Measurements from ENCODE around the gene APOBEC3B. TPM values are rescaled to one million over a fixed set of nuclear protein-coding genes. Genes with fewer than 3 reads are reported as not detected.

The APOBEC3B gene
- 1 to 10 TPM; 7.1 to 7.2 TPM for total RNA-seq

DNA sequence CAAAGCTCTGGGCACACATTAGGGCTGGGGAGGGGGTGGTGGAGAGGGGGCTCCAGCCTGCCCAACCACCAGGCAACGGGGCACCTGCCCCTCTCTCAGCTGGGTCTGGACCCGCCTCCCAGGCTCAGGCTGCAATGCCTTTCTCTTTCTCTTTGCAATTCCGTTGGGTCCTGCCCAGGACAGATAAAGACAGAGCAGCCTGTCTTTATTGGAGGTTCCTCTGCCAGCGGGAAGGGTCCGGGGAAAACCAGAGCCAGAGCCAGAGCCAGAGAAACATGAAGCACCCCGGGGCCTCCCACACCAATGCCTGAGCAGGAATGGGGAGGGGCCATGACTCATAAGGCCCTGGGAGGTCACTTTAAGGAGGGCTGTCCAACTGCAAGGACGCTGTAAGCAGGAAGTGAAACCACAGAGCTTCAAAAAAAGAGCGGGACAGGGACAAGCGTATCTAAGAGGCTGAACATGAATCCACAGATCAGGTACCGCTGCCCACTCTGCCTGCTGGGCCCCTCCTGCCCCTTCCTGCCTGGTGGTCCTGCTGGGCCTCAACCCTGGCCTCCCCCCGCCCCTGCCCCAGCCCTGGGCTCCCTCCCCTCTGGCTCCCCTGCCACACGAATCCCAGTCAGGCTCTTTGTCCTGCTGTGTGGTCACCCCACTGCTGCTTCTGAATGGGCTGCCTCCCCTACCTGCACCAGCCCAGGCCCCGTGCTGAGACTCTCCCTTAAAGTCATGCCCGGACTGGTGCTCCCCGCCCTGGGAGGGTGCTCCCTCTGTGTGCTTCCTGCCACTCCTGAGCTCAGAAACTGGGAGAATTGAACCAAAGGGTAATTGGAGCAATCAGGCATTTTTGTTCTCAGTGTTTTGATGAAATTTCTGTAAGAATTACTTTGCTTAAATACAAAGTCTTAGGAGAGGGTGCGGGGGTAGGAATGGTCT is at the start of gene APOBEC3B:
Gene APOBEC3B, plus strand, starts transcription at position 356 of the 936 bp plus-strand sequence. Its CDS starts 107 bp downstream, at position 463.
- Mint-ChIP-seq H3K36me3 (peaks cover 4% of the 10 kb centered on the region), H3K9me3 (peaks cover 8% of the 10 kb centered on the region), H3K4me1 (peaks cover 35% of the 10 kb centered on the region), H3K4me3 (peak within 1 kb of the TSS; percentile 80), H3K27ac (peak within 1 kb of the TSS; percentile 93), H3K27me3 (peaks cover 10% of the 10 kb centered on the region)
- POLR2A ChIA-PET = interaction anchor here (0.6 to 1.3 kb wide), 4 partner anchors 21 to 338 kb away, joined by 3 read pairs; no protein-coding TSS in a partner anchor
- ATAC-seq (ENCODE audit: low read depth) = peak; percentile 76
- peak; percentile 69 for DNase-seq

DNA sequence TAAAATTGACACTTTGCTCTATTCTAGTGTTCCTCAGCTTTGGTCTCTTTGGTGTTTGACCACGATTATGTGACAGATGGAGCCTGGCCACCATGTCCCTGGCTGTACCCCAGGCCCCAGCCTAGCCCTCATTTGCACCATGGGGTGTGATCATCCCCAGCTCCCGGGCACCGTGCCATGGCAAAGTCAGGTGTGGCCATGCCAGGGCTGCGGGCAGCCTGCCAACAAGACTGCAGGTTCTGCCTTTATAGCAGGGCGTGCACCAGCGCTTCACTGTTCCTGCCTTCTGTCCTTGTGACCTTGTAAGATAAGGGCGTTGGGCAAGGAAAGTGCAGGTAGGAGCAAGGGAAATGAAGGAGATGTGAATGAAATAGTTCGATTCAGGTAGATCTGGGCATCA is 47.1 kb upstream of the APOBEC3B start:
- no peak for ATAC-seq (ENCODE audit: low read depth)
- H3K27me3 Mint-ChIP-seq = peaks cover 28% of the 10 kb centered on the region

DNA sequence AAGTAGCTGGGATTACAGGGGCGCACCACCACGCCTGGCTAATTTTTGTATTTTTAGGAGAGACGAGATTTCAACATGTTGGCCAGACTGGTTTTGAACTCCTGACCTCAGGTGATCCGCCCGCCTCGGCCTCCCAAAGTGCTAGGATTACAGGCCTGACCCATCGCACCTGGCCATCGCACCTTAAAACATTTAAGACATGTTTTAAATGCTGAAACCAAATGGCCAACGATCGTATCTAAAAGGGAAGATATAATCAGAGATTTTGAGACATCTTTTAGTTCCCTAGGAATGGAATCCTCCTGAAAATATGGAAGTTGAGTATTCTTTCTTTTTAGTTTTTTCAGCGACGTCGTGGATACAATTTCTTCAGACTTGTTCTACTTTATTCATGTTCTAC is 46.5 kb upstream of the APOBEC3B start:
- H3K4me1 Mint-ChIP-seq = no peaks in the 10 kb centered on the region
- H3K36me3 Mint-ChIP-seq = no peaks in the 10 kb centered on the region
- ATAC-seq (ENCODE audit: low read depth) (no peak), DNase-seq (no peak)
- no peak overlapping the region for H3K4me3 Mint-ChIP-seq
- POLR2A ChIA-PET = no interaction called here
- peaks cover 26% of the 10 kb centered on the region for H3K27me3 Mint-ChIP-seq
- H3K9me3 Mint-ChIP-seq = no peaks in the 10 kb centered on the region
- H3K27ac Mint-ChIP-seq = no peak overlapping the region

More for the DNA sequence above, 47.1 kb upstream of the APOBEC3B start:
- Mint-ChIP-seq H3K9me3 (no peaks in the 10 kb centered on the region), H3K36me3 (no peaks in the 10 kb centered on the region), H3K4me3 (no peak overlapping the region), H3K4me1 (no peaks in the 10 kb centered on the region), H3K27ac (no peak overlapping the region)
- DNase-seq = no peak
- POLR2A ChIA-PET = no interaction called here

DNA sequence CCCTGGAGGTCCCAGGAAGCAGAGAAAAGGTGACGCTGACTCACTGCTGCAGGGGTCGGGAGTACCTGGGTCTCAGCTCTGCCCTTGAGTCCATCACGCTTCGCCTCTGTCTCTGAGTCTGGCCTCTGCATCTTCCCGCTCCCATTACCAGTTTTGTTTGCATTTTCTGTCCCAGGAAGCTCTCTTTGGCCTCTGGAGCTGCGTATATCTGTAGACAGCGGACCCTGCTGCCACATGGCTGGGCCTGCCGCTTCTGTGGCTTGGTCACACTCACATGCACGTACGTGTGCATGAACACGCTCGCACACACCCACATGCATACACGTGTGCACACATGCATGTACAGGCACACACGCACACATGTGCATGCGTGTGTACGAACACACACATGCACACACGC is 45.6 kb upstream of the APOBEC3B start:
- ATAC-seq (ENCODE audit: low read depth) (no peak), DNase-seq (no peak)
- H3K4me3 Mint-ChIP-seq = no peak overlapping the region
- no peaks in the 10 kb centered on the region for H3K36me3 Mint-ChIP-seq
- H3K4me1 Mint-ChIP-seq = peaks cover 6% of the 10 kb centered on the region
- H3K9me3 Mint-ChIP-seq = no peaks in the 10 kb centered on the region
- POLR2A ChIA-PET = no interaction called here
- H3K27me3 Mint-ChIP-seq = peaks cover 26% of the 10 kb centered on the region
- H3K27ac Mint-ChIP-seq = no peak overlapping the region

DNA sequence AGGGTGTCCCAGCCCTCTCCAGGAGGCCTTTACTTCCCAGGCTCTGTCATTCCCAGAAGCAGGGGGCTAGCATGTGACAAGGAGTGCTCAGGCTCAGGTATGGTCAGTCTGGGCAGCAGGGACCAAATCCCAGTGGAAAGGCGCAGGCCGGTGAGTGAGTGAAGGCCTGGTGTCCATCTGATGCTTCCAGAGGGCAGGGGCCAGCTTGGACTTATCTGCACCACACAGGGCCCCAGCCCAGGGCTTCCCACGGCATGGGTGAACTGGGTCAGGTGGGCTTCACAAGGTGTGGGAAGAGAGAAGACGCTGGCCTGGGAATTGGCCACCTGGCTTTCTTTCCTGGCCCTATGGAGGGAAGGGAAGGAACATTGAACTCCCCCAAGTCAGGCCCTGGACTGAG is 45.1 kb upstream of the APOBEC3B start:
- Mint-ChIP-seq H3K4me3 (no peak overlapping the region), H3K36me3 (no peaks in the 10 kb centered on the region), H3K27ac (no peak overlapping the region), H3K9me3 (no peaks in the 10 kb centered on the region), H3K27me3 (peaks cover 26% of the 10 kb centered on the region), H3K4me1 (peaks cover 11% of the 10 kb centered on the region)
- ATAC-seq (ENCODE audit: low read depth) (no peak), DNase-seq (no peak)
- POLR2A ChIA-PET = no interaction called here

DNA sequence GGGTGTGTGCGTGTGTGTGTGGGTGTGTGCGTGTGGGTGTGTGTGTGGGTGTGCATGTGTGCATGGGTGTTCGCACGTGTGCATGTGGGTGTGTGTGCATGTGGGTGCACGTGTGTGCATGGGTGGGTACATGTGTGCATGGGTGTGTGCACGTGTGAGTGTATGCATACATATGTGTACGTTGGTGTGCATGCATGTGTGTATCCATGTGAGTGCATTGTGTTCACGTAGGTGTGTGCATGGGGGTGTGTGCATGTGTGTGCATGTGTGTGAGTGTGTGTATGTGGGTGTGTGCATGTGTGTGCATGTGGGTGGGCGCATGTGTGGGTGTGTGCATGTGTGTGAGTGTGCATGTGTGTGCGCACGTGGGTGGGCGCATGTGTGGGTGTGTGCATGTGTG is 44.6 kb upstream of the APOBEC3B start:
- Mint-ChIP-seq H3K9me3 (no peaks in the 10 kb centered on the region), H3K27me3 (peaks cover 26% of the 10 kb centered on the region), H3K4me1 (peaks cover 12% of the 10 kb centered on the region), H3K4me3 (no peak overlapping the region), H3K36me3 (no peaks in the 10 kb centered on the region), H3K27ac (peak overlapping the region; percentile 31)
- DNase-seq = no peak
- POLR2A ChIA-PET = no interaction called here
- ATAC-seq (ENCODE audit: low read depth) = no peak

DNA sequence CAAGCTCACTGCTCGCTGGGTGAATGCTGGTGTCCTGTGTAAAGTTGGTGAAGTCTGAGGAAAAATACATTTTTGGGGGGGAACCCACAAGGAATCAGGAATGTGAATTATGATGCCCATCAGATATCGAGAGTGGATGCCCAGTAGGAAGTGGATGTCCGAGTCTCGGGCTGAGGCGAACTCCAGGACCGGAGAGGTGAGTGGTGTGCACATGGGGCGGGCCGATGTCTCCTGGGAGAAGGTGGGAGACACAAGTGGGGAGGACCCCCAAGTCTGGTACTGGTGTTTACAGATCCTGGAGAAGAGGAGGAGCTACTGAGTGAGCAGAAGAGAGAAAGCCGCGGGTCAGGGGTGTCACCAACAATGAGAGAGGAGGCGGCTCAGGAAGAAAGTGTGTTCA is 43.9 kb upstream of the APOBEC3B start:
- Mint-ChIP-seq H3K36me3 (no peaks in the 10 kb centered on the region), H3K4me1 (peaks cover 17% of the 10 kb centered on the region), H3K27me3 (peaks cover 24% of the 10 kb centered on the region), H3K4me3 (no peak overlapping the region), H3K27ac (peak overlapping the region; percentile 31), H3K9me3 (no peaks in the 10 kb centered on the region)
- ATAC-seq (ENCODE audit: low read depth) (no peak), DNase-seq (no peak)
- POLR2A ChIA-PET = no interaction called here

DNA sequence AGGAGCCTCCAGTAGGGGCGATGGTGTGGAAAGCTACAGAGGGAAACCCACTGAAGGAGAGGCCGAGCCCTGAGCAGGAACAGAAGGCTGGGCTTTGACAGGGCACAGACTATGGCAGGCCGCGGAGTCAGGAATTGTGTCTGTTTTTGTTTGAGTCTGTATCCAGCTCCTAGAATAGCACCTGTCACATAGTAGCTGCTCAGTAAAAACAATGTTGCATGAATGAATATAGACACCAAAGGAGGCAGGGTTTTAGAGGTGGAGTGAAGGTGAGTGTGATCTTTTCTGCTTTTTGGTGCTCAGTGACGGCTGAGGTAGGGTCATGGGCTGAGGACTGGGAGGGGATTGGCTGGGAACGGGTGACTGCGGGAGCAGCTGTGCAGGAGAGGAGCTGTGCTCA is 43.2 kb upstream of the APOBEC3B start:
- H3K36me3 Mint-ChIP-seq = no peaks in the 10 kb centered on the region
- no peak for ATAC-seq (ENCODE audit: low read depth)
- peaks cover 22% of the 10 kb centered on the region for H3K4me1 Mint-ChIP-seq
- H3K27me3 Mint-ChIP-seq = peaks cover 24% of the 10 kb centered on the region
- POLR2A ChIA-PET = no interaction called here
- no peak overlapping the region for H3K27ac Mint-ChIP-seq
- no peak for DNase-seq
- H3K9me3 Mint-ChIP-seq = no peaks in the 10 kb centered on the region
- no peak overlapping the region for H3K4me3 Mint-ChIP-seq

DNA sequence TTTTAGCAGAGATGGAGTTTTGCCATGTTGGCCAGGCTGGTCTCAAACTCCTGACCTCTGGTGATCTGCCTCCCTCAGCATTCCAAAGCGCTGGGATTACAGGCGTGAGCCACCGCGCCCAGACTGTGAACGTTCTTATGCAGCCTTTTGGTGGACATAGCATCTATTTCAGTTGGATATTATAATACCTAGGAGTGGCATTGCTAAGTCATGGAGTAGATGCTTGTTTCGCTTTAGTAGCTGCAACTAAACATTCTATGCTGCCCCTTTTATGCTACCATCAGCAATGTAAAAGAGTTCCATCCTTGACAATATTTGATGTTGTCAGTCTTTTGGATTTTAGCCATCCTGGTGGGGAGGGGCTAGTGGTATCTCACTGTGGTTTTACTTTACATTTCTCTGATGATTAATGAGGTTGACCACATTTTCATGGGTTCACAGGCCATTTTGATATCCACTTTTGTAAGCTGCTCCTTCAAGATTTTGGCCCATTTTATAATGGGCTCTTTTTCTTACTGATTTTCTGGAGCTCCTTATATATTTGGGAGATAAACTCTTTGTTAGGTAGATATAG is 41.2 kb upstream of the APOBEC3B start:
- Mint-ChIP-seq H3K36me3 (no peaks in the 10 kb centered on the region), H3K27ac (peak overlapping the region; percentile 79), H3K4me3 (peak overlapping the region; percentile 82), H3K9me3 (no peaks in the 10 kb centered on the region), H3K27me3 (peaks cover 29% of the 10 kb centered on the region), H3K4me1 (peaks cover 27% of the 10 kb centered on the region)
- no peak for ATAC-seq (ENCODE audit: low read depth)
- no peak for DNase-seq
- POLR2A ChIA-PET = interaction anchor here (0.6 to 2.6 kb wide), 4 partner anchors 13 to 263 kb away, joined by 3 to 7 read pairs (median 4); partner anchors contain the start of gene CBX6

DNA sequence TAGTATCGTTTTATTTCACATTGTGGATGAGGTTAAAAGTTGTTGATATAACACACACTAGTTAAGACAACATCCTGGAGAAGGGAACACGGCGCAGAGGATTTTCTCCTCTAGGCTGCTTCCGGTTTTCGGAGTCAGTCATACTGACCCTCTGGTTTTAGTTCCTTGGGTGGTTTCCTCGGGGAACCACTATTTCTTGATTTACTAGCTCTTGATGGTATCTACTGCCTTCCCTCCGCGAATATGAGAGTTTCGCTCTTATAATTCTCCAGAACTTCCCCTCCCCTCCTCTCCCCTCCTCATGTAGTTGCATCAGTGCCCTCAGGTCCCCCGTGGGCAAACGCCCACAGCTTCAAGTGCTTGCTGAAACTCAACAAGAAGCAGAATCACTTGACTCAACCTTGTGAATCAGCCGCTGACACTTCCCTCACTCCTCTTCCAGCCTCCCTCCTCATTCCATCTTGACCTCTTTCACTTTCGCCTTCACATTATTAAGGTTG is 40.6 kb upstream of the APOBEC3B start:
- POLR2A ChIA-PET = interaction anchor here (0.8 to 2.6 kb wide), 3 partner anchors 12 to 69 kb away, joined by 3 to 7 read pairs (median 3); partner anchors contain the start of gene CBX6
- peak overlapping the region; percentile 82 for H3K4me3 Mint-ChIP-seq

DNA sequence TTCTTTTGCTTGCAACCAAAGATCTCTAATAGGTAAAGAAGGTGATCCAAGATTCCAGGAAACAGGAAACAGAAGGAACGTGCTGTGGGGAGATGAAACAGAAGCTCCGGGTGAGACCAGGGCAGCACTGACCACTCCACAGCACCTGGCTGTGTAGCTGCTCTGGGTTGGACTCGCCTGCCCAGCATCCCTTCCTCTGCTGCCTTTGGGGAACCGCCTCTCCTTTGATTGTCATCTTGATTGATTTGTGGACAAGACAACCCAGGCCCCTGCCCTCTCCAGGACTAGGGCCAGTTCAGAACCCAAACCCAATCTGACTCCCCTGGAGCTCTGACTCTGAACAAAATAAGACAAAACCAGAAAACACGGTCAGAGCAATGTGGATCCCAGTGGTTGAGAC is 39.4 kb upstream of the APOBEC3B start:
- POLR2A ChIA-PET = interaction anchor here (2.6 kb wide), 1 partner anchor 71 kb away, joined by 7 read pairs; the partner anchor contains the start of gene CBX6
- H3K27me3 Mint-ChIP-seq = peaks cover 37% of the 10 kb centered on the region
- H3K36me3 Mint-ChIP-seq = no peaks in the 10 kb centered on the region
- H3K27ac Mint-ChIP-seq = no peak overlapping the region
- ATAC-seq (ENCODE audit: low read depth) (no peak), DNase-seq (no peak)
- peak overlapping the region; percentile 17 for H3K4me3 Mint-ChIP-seq
- peaks cover 27% of the 10 kb centered on the region for H3K4me1 Mint-ChIP-seq
- H3K9me3 Mint-ChIP-seq = no peaks in the 10 kb centered on the region

More for the DNA sequence above, 40.6 kb upstream of the APOBEC3B start:
- peaks cover 27% of the 10 kb centered on the region for H3K4me1 Mint-ChIP-seq
- ATAC-seq (ENCODE audit: low read depth) (peak; percentile 45), DNase-seq (no peak)
- peaks cover 35% of the 10 kb centered on the region for H3K27me3 Mint-ChIP-seq
- H3K27ac Mint-ChIP-seq = peak overlapping the region; percentile 79
- no peaks in the 10 kb centered on the region for H3K9me3 Mint-ChIP-seq
- no peaks in the 10 kb centered on the region for H3K36me3 Mint-ChIP-seq

DNA sequence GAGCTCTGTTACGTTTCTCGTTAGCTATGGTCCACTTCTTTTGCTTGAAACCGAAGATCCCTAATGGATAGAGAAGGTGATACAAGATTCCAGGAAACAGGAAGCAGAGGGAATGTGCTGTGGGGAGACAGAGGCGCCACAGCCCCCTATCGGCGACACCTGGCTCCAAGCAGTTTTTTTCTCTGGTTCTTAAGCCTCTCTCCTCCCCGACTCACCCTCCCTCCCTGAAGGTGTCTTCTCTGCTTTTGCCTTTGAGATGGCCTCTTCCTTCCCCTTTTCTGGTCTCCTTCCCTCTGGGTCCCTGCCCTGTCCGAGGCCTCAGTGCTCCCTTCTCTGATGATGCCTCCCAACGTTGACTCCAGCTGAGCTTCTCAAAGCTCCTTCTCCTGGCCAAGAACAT is 38.9 kb upstream of the APOBEC3B start:
- Mint-ChIP-seq H3K27me3 (peaks cover 34% of the 10 kb centered on the region), H3K4me3 (peak overlapping the region; percentile 60), H3K27ac (no peak overlapping the region), H3K9me3 (no peaks in the 10 kb centered on the region), H3K36me3 (no peaks in the 10 kb centered on the region), H3K4me1 (peaks cover 27% of the 10 kb centered on the region)
- POLR2A ChIA-PET = interaction anchor here (2.6 kb wide), 1 partner anchor 71 kb away, joined by 7 read pairs; the partner anchor contains the start of gene CBX6
- no peak for ATAC-seq (ENCODE audit: low read depth)
- no peak for DNase-seq

DNA sequence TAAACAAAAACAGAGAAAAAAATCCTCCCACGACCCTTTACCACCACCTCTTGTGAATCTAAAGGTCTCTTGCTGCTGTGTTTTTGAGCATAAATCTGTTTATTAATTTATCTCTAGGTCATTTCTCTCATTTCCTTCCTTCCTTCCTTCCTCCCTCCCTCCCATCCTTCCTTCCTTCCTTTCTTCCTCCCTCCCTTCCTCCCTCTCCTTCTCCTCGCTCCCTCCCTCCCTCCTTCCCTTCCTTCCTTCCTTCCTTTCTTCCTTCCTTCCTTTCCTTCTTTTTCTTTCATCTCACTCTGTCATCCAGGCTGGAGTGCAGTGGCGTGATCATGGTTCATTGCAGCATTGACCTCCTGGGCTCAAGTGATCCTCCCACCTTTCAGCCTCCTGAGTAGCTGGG is 38.3 kb upstream of the APOBEC3B start:
- Mint-ChIP-seq H3K27me3 (peaks cover 32% of the 10 kb centered on the region), H3K36me3 (no peaks in the 10 kb centered on the region), H3K4me1 (peaks cover 27% of the 10 kb centered on the region), H3K4me3 (no peak overlapping the region), H3K27ac (no peak overlapping the region), H3K9me3 (no peaks in the 10 kb centered on the region)
- ATAC-seq (ENCODE audit: low read depth) (no peak), DNase-seq (no peak)
- POLR2A ChIA-PET = no interaction called here
